HuH-7.5 (cell line): ENCODE results near the gene PAK1.
"Not testable (repeated sequence)": the region's sequence is repeated elsewhere in the genome, so short reads cannot be mapped to it uniquely, and the experiment has no call there.

Experiments
- DNase-seq: peaks from one replicate; pipeline ENCODE4 v3.0.0; 2011; ENCODE audit warnings: low spot score

PAK1 gene

DNA sequence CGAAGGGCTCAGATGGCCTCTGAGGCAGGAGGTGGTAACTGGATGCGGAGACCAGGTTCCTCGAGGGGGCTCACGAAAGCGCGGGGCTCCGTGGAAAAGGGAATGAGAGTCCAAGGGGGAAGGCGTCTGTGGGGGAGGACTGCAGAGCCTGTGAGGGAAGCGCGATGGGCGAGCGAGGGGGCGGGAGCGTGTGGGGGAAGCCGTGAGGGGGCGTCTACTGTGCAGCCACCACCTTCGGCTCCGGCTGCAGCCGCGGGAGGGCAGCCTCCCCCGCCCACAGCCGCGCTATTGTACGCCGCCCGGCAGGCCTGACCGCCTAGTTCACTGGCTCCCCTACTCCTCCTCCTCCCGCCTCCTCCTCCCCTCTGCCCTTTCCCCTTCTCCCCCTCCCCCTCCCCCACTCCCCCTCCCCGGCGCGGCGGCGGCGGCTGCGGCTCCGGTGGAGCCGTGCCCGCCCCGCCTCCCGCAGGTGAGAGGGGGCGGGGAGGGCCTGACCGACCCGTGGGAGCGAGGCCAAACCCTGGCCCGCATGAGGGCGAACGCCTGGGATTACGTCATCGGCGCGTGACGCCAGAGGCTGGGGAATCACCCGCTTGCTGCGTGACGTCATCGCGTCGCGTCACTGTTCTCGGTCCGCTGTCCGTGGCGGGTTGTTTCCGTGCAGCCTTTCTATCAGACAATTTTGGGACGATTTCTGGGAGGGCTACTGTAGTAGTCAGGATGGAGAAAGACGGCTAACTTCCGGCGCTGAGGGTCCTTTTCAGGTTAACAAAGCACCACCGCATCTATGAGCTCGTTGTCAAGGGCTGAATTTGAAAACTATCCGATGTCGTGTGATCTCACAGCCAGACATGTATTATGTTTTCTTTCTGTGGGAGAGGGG lies at the start of gene PAK1:
Gene PAK1, minus strand, starts transcription at position 294 of the 883 bp plus-strand sequence. CDS start 81,574 bp downstream, outside the sequence.
- DNase-seq: peak; percentile 83

- DNase-seq: no peak
These were observed 48.3 kb upstream of the PAK1 start for GRCh38 chr11:77522215-77522614.

DNA sequence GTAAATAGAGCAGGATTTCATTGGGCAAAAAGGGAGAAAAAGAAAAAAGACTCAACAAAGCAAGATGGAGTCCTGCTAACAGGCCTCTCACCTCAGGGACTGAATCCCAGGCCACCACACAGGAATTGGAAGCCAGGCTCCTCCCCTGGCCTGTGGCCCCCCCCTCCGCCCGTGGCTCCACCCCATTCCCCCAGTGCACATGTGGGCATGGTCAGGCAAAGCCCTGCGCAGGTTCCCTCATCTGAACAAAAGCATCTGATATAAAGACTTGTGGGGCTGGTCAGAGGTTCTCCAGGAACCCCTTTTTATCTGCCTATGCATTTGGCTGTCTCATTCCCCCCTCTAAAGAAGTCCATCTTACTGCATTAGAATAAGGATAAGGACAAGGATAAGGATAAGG lies 46.0 kb upstream of the PAK1 start:
- DNase-seq: no peak

DNA sequence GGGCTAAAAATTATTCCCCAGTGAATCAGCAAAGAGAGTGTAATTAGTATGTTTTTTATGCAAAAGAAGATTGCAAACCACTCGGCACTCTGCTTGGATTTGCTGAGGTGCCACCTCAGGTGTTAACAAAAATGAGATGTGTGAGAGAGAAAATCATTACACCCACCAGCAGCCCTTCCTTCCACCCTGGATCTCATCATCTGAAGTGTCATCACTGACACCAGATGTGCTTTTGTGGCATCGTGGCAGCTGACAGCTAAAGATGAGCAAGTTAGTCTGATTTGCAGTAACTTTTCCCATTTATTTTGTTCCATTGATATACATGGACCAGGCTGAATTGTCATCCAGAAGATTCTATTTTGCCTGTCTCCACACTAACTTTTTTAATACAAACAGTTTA lies 44.6 kb upstream of the PAK1 start:
- no peak for DNase-seq

- DNase-seq: no peak
These were observed 43.9 kb upstream of the PAK1 start for GRCh38 chr11:77517753-77518152.

GRCh38 chr11:77517226-77517625 lies 43.3 kb upstream of the PAK1 start:
- DNase-seq: no peak

DNA sequence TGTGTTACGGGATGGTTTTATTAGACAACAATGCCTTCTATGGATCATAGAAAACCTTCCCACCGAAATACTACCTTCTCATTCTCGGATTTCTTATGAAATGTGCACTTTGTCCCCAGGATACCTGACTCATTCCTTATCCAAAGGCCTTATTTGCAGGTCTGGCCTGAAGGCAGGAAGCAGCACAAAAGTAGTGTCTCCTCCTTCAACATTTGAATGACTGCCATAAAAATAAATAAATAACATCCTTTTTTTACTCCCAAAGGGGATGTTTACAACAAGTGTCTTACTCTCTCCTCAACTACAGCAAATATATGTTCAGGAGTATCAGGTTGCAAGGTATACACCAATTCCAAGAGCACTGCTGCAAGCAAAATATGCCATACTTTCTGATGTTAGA lies 41.6 kb upstream of the PAK1 start:
- DNase-seq: no peak

DNA sequence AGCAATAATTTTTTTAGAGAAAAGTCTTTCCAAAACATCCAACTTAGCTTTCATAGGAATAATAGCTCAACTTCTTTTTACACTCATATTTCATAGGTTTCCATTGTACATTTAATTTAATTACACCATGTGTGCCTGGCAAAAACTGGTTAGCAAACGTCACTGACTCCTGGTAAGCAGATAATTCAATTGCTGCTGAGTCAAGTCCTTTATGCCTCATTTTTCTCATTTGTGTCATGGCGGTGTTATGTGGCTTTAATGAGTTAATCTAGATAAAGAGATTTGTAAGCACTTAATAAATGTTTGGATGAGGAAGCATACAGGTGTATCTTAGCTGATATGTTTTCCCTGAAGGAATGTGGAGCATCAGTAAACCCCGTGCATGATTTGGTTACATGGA lies 41.2 kb upstream of the PAK1 start:
- no peak for DNase-seq

GRCh38 chr11:77512092-77512491 lies 38.2 kb upstream of the PAK1 start:
- DNase-seq: no peak

DNA sequence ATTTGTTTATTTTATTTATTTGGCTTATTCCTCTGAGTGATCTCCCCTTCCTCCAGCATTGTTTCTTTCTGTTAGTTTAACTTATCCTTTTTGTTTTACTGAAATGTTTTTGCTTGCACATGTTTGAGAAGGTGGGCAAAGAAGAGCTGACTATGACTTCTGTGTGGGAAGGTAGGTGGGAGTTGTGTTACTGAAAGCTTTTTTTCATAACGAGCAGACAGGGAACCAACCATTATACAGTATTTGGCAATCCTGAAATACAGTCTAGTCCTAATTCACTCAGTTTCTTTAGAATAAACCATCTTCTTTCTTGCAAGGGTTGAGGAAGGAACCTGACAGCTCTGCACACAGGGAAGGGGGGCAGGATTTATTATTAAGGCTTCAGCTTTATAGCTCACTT lies 37.0 kb upstream of the PAK1 start:
- no peak for DNase-seq

DNA sequence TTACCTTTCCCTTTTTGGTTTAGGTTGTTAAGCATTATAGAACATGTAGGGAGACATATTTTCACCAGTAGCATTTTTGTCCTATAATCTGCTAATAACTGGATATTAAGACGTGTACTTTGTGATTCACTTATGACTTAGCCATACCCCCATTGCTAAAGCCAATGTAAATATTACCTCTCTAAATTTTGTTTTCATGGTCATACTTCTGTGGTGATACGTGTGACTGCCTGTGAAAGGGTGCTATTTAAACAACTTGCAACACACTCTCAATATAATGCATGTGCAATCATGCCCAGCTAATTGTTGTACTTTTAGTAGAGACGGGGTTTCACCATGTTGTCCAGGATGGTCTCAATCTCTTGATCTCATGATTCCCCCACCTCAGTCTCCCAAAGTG lies 36.2 kb upstream of the PAK1 start:
- no peak for DNase-seq

DNA sequence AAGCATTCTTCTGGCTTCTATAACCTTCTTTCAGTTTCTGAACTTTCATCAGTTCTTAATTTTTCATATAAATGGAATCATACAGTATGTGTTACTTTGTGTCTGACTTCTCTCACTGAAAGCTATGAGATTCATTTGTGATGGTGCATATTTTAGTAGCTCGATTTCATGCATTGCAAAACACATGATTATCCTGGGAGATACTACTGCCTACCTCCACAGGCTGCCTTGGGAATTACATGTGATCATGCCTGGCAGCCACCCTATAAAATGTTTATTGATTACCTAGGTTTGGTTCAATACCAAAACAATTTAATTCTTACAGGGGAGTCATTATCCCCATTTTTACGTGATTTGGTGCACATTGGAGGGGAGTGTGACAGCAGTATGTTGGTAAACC lies 34.1 kb upstream of the PAK1 start:
- DNase-seq: no peak

DNA sequence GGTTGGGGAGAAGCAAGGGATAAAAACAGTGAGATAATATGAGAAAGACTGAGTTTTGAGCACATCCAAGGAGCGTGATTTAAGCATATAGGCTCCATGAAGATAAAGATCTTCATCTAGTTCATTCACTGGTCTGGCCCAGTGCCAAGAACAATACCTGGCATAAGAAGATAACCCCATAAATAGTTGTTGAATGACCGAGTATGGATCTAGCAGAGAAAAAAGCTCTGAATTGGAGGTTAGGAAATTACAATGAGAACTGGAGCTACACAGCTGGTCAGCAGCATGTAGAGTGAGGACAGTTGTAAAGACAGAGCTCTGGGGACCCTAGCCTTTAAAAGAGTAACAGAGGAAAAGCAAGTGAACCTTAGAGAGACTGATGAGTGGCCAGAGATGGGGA lies 33.0 kb upstream of the PAK1 start:
- no peak for DNase-seq

- DNase-seq: no peak
These were observed 32.1 kb upstream of the PAK1 start for GRCh38 chr11:77505956-77506355.

DNA sequence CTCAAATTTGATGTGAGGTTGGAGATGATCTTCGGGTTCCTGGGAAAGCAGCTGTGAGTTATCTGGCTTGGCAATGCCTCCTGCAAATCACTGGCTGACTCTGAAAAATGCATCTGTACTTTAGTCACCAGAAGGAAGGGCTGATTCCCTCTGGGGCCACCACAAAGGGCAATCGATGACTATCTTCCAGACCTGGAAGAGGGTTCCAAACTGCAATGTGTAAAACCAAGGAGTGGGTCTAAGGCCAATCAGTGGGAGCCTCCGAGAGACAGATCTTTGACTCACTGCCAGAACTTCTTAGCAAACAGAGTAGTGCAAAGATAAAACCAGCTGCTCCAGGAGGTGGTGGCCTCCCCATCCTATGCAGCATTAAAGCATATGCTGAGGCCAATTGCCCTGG lies 29.1 kb upstream of the PAK1 start:
- peak; percentile 28 for DNase-seq

- DNase-seq: no peak
These were observed 28.5 kb upstream of the PAK1 start for GRCh38 chr11:77502346-77502905.

- DNase-seq: no peak
These were observed 27.9 kb upstream of the PAK1 start for GRCh38 chr11:77501758-77502157.

DNA sequence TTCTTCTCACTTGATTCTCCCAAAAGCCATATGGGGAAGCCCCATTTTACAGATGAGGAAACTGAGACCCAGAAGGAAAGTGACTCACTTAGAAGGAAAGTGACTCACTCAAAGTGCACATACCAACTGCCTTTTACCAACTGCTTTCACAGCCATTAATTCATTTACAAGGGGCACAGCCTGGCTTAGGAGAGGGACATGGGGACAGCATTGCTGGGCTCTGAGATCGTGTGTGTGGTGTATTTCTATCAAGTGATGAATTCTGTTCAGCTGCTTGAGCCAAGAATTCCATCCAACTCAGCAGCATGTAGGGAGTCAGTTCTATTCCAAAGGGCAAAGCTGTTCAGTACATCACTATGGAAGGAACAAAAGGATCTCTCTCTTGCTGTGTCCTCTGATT lies 23.5 kb upstream of the PAK1 start:
- no peak for DNase-seq

GRCh38 chr11:77495526-77495925 lies 21.6 kb upstream of the PAK1 start:
- DNase-seq: no peak

DNA sequence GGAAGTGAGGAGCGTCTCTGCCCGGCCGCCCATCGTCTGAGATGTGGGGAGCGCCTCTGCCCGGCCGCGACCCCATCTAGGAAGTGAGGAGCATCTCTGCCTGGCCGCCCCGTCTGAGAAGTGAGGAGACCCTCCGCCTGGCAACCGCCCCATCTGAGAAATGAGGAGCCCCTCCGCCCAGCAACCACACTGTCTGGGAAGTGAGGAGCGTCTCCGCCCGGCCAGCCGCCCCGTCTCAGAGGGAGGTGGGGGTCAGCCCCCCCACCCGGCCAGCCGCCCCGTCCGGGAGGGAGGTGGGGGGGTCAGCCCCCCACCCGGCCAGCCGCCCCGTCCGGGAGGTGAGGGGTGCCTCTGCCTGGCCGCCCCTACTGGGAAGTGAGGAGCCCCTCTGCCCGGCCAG lies 16.1 kb upstream of the PAK1 start:
- not testable (repeated sequence) for DNase-seq

DNA sequence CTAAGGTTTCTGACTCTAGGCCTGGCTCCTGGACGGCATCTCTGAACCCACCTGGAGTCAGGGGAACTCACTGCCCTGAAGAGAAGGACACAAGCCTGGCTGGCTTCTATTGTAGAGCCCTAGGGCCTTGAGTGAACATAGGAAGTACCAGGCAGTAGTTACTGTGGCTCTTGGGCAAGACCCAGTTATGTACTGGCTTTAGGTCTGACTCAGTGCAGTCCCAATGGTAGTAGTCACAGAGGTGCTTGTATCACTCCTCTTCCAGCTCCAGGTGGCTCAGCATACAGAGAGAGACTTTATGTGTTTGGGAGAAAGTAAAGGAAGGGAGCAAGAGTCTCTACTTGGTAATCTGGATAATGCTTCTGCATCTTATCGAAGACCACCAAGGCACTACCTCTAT lies 13.9 kb upstream of the PAK1 start:
- DNase-seq: no peak

DNA sequence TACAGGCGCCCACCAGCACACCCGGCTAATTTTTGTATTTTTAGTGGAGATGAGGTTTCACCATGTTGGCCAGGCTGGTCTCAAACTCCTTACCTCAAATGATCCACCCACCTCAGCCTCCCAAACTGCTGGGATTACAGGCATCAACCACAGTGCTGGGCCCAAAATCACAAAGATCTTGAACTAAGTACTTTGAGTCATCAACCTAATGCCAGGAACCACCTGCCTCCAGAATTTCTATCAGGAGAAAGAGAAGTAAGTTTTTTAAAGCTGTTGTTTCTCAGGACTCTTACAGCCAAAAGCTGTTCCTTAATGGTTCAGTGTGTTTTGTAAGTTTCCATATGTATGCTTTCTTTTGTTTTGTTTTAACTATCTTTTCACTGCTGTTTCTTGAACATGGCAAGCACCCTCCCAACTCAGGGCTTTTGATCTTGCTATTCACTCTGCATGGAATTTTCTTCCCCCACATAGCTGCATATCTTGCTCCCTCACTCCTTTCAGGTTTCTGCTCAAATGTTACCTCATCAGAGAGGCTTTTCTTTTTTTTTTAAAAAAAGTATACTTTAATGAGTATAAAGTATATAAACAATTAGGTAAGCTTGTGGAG lies 6.0 kb upstream of the PAK1 start:
- DNase-seq: no peak

DNA sequence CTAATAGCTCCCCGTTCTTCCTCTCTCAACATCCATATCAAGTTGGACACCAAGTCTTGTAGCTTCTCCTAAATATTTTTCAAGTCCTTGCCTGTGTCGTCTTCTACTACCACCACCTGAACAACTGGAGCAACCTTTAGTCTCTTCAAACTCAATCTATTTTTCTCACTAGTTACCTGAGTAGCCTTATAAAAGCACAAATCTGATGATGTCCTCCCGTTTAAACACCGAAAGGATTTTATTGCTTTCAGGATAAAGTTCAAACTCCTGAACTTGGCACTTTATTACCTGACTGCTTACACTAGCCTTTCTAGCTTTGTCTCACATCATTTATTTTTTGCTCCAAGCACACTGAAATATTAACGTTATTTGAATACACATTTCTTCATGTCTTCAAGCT lies 1.3 kb upstream of the PAK1 start:
- no peak for DNase-seq

DNA sequence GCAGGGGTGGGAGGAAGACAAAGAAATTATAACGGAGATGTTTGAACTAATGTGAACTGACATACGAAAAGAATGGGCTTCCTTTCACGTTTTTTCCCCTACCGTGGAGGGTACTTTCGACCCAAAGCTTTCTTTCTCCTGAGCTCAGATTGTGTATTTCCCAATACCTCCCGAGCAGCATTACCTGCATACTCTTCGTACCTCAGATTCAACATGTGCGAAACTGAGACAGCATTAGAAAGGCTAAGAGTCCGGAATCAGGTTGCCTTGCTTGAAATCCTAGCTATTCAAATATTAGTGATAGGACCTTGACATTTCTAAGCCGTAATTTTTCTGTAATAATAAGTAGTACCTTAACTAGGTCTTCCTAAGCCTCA lies 778 bp upstream of the PAK1 start:
- DNase-seq: no peak
